ELR (cell line): ENCODE results near the gene QDPR.
A peak's percentile ranks its signal among the peaks of the same experiment; 100 is the strongest.

ENCODE experiments used
- DNase-seq: peaks from one replicate; pipeline ENCODE4 v3.0.0-alpha.2; 2015; ENCODE audit warnings: low read depth

QDPR gene

GRCh38 chr4:17528551-17529165, 16.8 kb upstream of the QDPR start:
- no peak for DNase-seq

DNA sequence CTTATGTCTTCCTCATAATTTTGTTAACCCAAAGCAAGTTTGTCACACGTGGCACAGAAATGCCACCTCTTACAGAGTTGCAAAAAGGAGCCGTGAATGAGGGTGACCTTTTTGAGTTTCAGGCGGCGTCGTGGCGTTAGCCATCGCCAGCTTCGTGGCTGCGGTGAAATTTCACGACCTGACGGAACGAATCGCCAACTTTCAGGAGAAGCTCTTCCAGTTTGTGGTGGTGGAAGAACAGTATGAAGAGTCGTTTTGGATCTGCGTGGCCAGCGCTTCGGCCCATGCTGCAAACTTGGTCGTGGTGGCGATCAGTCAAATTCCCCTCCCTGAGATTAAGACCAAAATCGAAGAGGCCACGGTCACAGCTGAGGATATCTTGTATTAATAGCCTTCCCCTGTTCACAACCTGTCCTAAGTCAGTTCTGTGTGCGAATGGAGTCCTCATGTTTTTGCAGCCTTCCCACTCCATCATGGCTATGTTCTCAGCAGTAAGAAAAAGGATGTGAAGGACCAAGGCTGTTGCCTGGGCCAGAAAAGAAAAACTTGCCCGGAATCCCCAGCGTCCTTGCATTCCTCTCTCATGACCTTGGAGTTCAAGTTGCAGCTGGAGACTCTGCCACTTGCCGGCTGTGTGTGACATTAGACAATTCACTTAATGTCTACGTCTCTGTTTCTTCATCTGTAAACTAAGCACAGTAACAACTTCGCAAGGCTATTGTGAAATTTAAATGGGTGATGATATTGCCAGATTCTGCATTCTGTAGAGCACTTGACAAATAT, 15.0 kb upstream of the QDPR start:
- DNase-seq = no peak

GRCh38 chr4:17523662-17524061, 11.8 kb upstream of the QDPR start:
- DNase-seq = no peak

GRCh38 chr4:17521595-17521994, 9.7 kb upstream of the QDPR start:
- no peak for DNase-seq

DNA sequence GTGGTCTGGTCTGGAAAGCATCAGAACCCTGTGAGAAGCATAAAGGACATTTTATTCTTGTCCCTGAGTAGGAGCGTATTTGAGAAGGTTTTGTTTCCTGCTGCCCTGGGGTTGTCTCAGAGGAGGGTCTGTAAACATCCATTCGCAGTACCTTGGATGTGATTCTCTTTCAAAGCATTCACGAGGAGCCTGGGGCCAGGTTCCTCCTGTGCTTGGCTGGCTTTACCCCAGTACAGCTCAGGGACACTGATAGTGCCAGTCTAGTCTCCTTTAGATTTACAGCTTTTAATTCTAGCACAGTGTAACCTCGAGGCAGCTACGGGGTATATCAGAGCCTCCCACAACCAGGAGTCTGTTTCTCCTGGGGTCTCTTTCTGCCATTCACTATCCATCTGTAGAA, 5.8 kb upstream of the QDPR start:
- no peak for DNase-seq

DNA sequence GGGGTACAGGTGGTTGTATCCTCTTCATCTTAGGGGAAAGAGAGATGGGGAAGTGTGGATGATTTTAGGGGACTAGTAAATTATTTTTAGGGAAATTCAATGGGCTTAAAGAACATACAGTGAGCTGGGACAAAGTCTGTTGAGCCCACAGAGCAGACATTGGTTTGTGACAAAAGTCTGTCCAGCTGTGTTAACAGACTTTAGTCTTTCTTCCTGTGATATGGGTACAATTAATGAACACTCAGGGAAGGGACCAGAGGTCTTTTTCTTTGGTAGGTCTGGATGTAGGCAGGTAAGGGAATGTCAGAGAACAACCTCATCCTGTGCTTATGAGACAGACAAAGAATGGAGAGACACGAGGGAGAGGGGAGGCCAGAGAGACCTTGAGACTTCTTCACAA, 5.1 kb upstream of the QDPR start:
- no peak for DNase-seq

GRCh38 chr4:17515445-17516407, 3.8 kb upstream of the QDPR start:
- no peak for DNase-seq

DNA sequence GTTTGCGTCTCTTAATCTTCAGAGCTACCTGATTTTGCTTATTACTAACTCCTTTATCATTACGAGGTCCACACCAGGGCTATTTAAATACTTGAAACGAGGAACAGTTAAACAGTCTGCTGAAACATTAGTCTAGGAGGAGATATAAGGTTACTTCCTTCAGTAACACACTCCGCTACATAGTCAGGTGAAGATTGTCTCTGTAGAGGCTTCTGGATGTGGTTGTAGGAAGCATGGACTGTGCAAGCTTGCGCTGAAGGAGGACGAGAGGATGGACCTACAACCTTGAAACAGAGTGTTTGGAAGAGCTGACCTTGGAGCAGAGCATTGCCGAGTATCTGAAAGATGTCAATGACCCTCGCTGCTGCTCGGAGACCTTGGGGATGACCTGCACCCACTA, 3.0 kb upstream of the QDPR start, which contains the start of gene CLRN2:
Gene CLRN2 (plus strand): TSS at position 301 of the 400 bp plus-strand sequence. CDS start 102 bp downstream, outside the sequence.
- DNase-seq = no peak

DNA sequence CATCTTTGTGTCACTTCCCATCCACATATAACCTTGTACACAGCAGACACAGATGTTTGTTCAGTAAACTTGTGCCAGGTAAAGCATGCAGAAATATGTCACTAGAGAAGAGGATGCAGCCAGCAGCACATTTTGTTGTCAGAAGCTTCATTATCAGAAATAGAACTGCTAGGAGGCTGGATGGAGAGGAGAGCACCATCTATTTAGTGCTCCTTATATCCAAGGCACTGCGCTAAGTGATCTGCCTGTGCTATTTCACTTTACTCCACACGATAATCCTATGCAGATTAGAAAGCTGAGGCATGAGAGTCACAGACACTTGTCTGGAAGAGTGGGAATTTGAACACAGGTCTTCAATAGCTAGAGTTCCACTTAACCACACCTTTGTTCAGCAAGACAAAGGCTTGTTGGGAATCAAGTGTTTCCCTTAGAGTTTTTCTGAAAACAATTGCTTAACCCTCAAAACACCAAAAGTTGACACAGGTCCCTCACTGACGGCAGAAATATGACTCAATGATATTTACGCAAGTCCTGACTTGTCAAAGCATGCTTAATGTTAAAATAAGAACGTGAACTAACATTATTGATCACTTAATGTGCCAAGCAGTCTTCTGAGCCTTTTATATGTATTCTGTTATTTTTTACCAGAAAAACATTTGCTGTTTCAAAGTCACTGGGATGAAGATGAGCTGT, 1.2 kb upstream of the QDPR start:
- no peak for DNase-seq

DNA sequence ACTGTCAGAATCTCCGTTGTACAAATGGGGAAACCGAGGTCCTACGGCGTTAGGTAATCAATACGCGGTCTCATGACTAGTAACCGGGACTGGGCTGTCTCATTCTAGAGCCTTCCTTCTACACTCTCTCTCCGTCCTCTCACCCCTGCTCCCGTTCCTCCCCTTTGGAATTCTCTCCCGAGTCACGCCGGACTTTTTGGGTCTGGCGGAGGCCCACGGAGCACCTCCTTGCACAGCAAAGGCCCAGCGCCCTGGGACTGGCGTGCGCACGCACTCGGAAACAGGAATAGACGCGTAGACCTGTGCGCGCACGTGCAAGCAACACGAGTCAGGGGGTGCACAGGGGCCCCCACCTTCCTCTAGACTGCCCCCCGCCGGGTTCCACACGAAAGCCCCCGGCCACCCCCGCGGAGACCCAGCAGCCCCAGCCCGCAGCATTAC, 361 bp downstream of the QDPR start:
- peak; percentile 69 for DNase-seq

DNA sequence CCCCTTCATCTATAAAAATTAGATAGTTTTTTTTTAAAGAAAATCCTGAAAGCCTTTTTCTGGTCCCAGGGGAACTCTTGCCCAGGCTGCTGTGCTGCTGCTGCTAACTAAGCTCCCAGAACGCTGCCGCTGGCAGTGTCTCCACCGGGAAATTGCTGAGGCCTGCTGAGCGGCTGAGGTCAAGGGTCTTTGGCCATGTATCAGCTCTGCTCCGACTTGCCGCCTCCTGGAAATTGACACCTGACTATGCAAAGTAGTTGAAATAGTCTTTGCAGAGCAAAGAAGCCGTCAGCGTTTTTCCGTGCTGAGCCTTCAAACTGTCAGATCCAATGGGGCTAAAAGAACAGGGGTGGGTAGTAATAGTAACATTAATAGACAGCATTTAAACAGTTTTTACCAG, 839 bp downstream of the QDPR start:
- peak; percentile 29 for DNase-seq

DNA sequence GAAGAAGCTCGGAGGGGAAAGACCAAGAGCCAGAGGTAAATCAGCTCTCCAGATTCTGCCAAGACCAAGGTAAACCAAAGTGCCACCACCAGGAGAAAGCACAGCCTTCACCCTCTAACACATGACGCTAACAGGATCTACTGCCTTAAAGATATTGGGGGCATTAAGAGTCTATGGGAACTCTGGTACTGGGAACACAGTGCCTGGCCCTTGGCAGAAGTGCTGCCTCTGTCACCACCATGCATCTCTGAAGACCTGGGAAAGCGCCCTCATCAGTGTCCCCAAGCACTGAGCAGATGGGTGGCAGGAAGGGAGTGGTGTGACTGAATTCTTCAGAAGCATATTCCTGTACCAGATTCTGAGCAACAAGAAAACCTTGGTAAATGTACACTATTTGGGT, 1.3 kb downstream of the QDPR start:
- DNase-seq = no peak

DNA sequence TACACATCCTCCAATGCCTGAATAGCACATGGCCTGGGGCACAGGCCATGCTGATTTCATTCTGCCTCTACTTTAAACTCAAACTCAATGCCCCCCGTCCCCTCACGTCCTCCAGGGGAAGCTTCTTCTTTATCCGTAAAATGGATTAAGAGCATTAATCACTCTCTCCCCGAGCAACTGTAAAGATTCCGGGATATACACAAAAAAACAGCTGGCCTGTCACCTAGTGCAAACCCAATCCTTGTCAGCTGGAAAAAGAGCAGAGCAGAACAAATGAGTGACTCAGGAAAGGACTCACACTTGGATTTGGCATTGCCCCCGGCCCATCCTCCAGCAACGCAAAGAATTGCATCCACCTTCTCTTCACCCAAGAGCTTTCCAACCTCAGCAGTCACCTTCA, 7.8 kb downstream of the QDPR start:
- no peak for DNase-seq

- DNase-seq = peak; percentile 24
Measured at GRCh38 chr4:17502756-17503155, 9.1 kb downstream of the QDPR start.

- DNase-seq = no peak
Measured at GRCh38 chr4:17500574-17500973, 11.3 kb downstream of the QDPR start.

GRCh38 chr4:17497890-17498523, 13.9 kb downstream of the QDPR start:
- no peak for DNase-seq

- peak; percentile 89 for DNase-seq
Measured at GRCh38 chr4:17494258-17495190, 17.4 kb downstream of the QDPR start.

DNA sequence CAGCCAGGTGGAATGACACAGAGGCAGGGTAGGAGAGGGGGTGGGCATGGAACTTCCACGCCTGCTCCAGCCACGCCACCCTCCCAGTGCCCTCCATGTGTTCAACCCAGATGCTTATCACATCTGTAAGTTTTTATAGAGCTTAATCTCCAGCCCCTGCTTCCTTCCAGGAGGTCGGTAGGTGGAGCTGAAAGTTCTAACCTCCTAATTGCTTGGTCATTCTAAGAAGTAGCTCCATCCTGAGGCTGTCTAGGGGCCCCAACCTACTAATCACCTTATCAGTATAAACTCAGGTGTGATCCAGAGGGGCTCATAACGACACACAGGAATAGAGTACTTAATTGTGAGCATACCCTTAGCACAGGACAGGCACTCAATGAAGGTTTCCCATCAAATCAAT, 18.3 kb downstream of the QDPR start:
- no peak for DNase-seq

DNA sequence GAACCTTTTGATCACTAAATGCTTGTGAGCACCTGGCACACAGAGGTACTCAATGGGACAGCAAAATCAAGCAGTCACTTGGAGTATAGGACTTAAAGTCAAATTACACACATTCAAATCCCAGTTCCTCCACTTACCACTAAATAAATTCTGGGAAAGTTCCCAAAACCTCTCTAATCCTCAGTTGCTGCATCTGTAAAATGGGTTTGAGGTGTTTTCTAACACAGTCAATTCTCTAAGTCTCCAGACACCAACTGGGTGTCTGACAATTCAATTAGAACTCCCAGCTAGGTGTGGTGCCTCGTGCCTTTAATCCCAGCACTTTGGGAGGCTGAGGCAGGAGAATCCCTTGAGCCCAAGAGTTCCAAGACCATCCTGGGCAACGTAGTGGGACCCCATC, 19.0 kb downstream of the QDPR start:
- DNase-seq = no peak

DNA sequence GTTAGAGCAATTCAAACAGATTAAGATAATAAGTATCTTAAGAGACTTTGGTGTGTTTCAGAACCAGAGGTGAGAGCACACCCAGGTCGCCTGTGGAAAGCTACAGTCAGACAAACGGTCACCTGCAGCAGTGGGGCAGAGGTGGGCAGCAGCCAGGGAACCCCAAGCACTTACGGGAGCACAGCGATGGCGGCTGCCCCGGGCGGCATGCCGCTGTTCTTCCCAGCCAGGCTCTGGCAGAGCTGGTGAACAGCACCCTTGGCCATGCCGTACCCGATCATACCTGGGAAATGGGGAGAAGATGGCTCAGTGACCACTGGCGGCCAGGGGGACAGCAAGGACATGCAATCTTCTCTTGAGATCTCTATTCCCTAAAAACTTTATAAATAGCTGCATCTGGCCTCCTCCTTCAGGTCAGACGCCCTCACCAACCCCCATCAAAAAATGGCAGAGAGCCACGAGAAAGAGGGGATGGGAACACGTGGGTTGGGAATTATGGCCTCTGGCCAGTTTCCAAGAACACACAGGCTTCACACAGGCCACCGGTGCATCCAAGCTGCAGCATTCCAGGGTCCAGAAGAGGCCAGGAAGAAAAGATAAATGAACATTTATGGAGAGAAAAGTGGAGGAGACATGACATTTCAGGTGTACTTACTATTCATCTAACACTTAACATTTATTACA, 19.7 kb downstream of the QDPR start:
- DNase-seq = no peak
